NCI-H1417 treated with DMSO at 0.1 percent for 48 hours (cell line): ENCODE data around the gene CDX2.

Source experiments
- DNase-seq: peaks from one replicate; lab custom pipeline; 2025; lab: John Stamatoyannopoulos, UW

Gene CDX2

DNA sequence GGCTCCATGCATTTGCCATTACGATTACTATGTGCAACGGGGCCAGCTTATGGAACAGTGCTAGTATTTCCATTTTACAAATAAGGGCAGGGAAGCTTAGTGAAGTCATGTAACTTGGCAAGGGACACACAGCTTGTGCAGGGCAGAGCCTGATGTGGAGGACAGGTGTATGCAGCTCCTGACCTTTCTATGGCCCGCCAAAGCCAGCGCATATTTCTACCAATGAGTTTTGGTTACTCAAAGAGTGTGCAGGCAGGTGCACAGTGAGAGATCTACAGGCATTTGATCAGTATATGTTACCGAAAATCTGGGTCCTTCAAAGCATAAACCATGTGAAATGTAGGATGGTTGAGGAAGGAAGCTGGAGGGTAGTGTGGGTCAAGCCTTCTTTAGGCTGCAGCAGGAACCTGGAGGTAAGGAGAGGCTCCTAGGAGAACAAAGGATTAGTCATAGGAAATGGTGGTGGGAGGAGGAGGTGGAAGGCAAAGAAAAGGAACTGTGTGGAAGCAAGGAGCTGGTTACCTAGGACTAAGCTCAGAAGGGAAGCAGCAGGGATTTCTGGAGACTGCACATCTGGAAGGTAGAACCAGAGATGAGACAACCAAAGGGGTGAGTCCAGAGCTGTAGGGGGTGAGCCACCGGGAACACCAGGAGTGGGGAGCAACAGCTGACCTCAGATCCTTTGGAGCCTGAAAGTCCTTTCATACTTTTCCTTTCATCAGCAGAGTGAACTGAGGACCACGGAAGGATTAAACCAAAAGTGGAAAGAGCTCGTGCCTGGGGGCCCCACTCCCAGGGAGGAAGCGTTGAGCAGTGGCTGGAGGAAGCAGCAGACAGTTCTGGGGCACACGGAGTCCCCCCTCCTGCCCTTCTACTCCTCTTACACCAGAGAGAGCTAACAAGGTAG, 53.6 kb downstream of the CDX2 start:
- no peak for DNase-seq

DNA sequence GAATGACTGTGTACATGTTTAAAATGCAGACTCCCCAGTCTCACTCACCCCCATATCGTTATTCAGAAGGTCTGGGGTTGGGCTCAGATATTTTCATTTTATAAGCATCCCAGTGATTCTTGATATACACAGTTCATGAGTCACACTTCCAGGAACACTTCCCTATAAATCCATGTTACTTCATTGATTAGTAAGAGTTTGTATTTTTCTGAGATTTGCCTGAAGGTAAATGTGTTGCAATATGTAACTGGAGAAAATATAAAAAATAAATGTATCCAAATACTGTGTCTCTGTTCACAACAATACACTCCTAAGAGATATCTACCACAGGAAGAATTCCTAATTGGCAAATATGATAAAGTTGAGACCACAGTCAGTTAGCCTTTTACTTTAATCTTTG, 56.0 kb downstream of the CDX2 start:
- no peak for DNase-seq

DNA sequence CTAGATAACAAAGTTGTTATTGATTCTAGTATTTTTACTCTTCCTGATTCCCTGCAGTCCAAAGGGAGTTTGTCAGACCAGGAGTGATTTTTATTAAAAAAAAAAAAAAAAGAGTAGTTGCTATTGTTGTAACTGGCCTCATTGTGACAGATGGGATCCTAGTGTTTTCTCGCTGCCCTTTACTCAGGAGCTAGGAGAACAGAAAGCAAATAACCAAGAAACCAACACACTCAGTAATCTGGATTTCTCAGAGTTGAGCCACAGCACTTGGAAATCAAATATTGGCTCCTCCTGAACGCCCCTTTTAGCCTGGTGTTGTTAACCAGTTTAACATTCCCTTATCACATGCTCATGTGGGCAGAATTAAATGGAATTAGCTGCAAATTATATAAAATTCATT, 57.6 kb downstream of the CDX2 start:
- no peak for DNase-seq
